Neural cell (in vitro differentiated cells): ENCODE results near the gene NSMF. TPM values are rescaled to one million over a fixed set of nuclear protein-coding genes. Genes with fewer than 3 reads are reported as not detected.
A peak's percentile ranks its signal among the peaks of the same experiment; 100 is the strongest.

Source experiments
- H2AFZ ChIP-seq: fragments of 200-600, 300-800 bp; sonication (generic), shearing (Covaris generic); 2 replicates; pipeline ENCODE4 v1.6.0; 2014; ENCODE audit warnings: low read depth, mild to moderate bottlenecking, antibody characterized with exemption, low read length, moderate library complexity
- H3F3A ChIP-seq: fragments of 200-600 bp; shearing (Covaris generic); 2 replicates; pipeline ENCODE4 v1.6.1; 2016; ENCODE audit warnings: mild to moderate bottlenecking, moderate library complexity, mixed read lengths, antibody characterized with exemption, low read length; ENCODE audit not compliant: insufficient read depth, poor library complexity, severe bottlenecking
- H3K27ac ChIP-seq: fragments of 200-600, 300-800 bp; sonication (generic), shearing (Covaris generic); 2 replicates; pipeline ENCODE4 v1.5.1; 2014; ENCODE audit warnings: mild to moderate bottlenecking, low read length, moderate library complexity
- H3K27me3 ChIP-seq: fragments of 300-800, 200-600 bp; sonication (generic), shearing (Covaris generic); 2 replicates; pipeline ENCODE4 v1.6.0; 2014; ENCODE audit warnings: mild to moderate bottlenecking, low read depth, low read length, moderate library complexity; ENCODE audit not compliant: insufficient read depth
- H3K36me3 ChIP-seq: fragments of 300-800, 200-600 bp; sonication (generic), shearing (Covaris generic); 2 replicates; pipeline ENCODE4 v1.5.1; 2014; ENCODE audit warnings: mild to moderate bottlenecking, antibody characterized with exemption, low read length, moderate library complexity; ENCODE audit not compliant: insufficient read depth
- H3K4me2 ChIP-seq: fragments of 300-800, 200-600 bp; sonication (generic), shearing (Covaris generic); 2 replicates; pipeline ENCODE4 v1.6.0; 2014; ENCODE audit warnings: mild to moderate bottlenecking, low read length
- H3K4me3 ChIP-seq: fragments of 300-800, 200-600 bp; sonication (generic), shearing (Covaris generic); 2 replicates; pipeline ENCODE4 v1.5.1; 2014; ENCODE audit warnings: mild to moderate bottlenecking, low read length, moderate library complexity
- H3K79me2 ChIP-seq: fragments of 200-600 bp; shearing (Covaris generic); replicated peaks from 2 replicates; pipeline ENCODE4 v1.6.0; 2014; ENCODE audit warnings: mild to moderate bottlenecking, low read length, moderate library complexity; ENCODE audit not compliant: insufficient read depth
- H3K9ac ChIP-seq: fragments of 300-800, 200-600 bp; sonication (generic), shearing (Covaris generic); 2 replicates; pipeline ENCODE4 v1.6.1; 2016; ENCODE audit warnings: mild to moderate bottlenecking, low read length, mixed read lengths
- H3K9me2 ChIP-seq: fragments of 200-600 bp; shearing (Covaris generic); 2 replicates; pipeline ENCODE4 v1.6.1; 2016; ENCODE audit warnings: mild to moderate bottlenecking, low read length, mixed read lengths; ENCODE audit not compliant: insufficient read depth
- H3K9me3 ChIP-seq: fragments of 200-600, 300-800 bp; sonication (generic), shearing (Covaris generic); 2 replicates; pipeline ENCODE4 v1.6.1; 2016; ENCODE audit warnings: mild to moderate bottlenecking, mixed run types, low read length, moderate library complexity, mixed read lengths
- H4K20me1 ChIP-seq: fragments of 200-600 bp; shearing (Covaris generic); 2 replicates; pipeline ENCODE4 v1.6.1; 2016; ENCODE audit warnings: mild to moderate bottlenecking, mixed run types; ENCODE audit not compliant: insufficient read depth
- EP300 ChIP-seq: fragments of 450-650 bp; conservative IDR thresholded peaks from 2 replicates; pipeline ENCODE4 v1.6.1; 2014; ENCODE audit warnings: antibody characterized with exemption, mild to moderate bottlenecking, moderate library complexity; ENCODE audit not compliant: poor library complexity, severe bottlenecking
- EZH2 ChIP-seq: fragments of 200-600, 300-800 bp; shearing (Covaris generic), sonication (generic); IDR thresholded peaks from 2 replicates; pipeline ENCODE4 v1.6.1; 2014; ENCODE audit warnings: antibody characterized with exemption, low read length, borderline replicate concordance, mild to moderate bottlenecking; ENCODE audit not compliant: insufficient read depth, poor library complexity, severe bottlenecking
- MXI1 ChIP-seq: fragments of 450-650 bp; conservative IDR thresholded peaks from 2 replicates; pipeline ENCODE4 v1.6.1; 2014; ENCODE audit warnings: antibody characterized with exemption, mild to moderate bottlenecking; ENCODE audit not compliant: poor library complexity, severe bottlenecking
- POLR2AphosphoS5 ChIP-seq: IDR thresholded peaks from 2 replicates; pipeline ENCODE4 v1.6.1; 2012
- RAD21 ChIP-seq: fragments of 450-650 bp; conservative IDR thresholded peaks from 2 replicates; pipeline ENCODE4 v1.6.1; 2014; ENCODE audit warnings: antibody characterized with exemption, mild to moderate bottlenecking, moderate library complexity
- SMC3 ChIP-seq: fragments of 450-650 bp; conservative IDR thresholded peaks from 2 replicates; pipeline ENCODE4 v1.6.1; 2014; ENCODE audit warnings: antibody characterized with exemption, mild to moderate bottlenecking, moderate library complexity; ENCODE audit not compliant: poor library complexity
- TAF1 ChIP-seq: IDR thresholded peaks from 2 replicates; pipeline ENCODE4 v1.6.1; 2012; ENCODE audit warnings: low read depth
- polyA plus RNA-seq: library from polyadenylated mRNA; depleted of rRNA; stranded (reverse); fragments of >200 nt; gene quantifications from 2 replicates; pipeline ENCODE4 v1.2.3, GENCODE V29; 2014
- TF ChIP-seq, protein P1 (sequence below): IDR thresholded peaks from 2 replicates; pipeline ENCODE4 v1.6.1; 2012; ENCODE audit warnings: borderline replicate concordance
- TF ChIP-seq, protein P2 (sequence below): fragments of 450-650 bp; IDR thresholded peaks from 2 replicates; pipeline ENCODE4 v1.5.1; 2014; ENCODE audit warnings: antibody characterized with exemption, mild to moderate bottlenecking, moderate library complexity; ENCODE audit not compliant: poor library complexity, severe bottlenecking

NSMF gene
- polyA plus RNA-seq, 1 donor from 2014 or later = 51.2 TPM

DNA sequence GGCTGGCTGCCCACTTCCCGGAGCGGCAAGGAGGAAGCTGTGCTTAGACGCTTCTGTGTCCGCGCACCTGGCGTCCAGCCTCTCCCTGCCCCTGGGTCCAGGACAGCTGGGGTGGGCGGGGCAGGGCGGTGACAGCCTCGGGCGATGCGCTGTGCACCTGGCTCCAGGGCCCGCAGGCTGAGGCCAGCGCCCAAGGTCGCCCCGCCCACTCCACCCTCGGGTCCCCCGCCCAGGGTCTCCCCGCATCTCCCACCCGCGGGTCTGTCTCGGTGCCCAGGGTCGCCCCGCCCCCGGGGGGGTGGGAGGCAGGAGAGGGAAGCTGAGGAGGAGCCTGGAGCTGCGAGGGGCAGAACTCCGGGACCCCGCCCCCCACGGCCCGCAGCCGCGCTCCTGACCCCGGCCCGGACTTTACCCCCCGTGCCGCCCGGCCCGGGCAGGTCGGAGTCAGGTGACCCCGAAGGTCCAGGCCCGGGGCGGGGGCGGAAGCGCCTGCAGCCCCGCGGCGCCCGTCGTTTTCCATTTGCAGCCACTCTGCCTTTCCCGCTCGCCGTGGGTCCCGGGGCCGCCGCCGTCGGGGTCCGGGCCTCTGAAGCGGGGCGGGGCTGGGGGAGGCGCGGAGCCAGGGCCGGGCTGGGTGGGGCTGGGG is 17.7 kb downstream of the NSMF start, which contains the start of gene ENTPD8:
Gene ENTPD8 (minus strand): TSS at position 69 of the 646 bp plus-strand sequence. CDS start 3,072 bp downstream, outside the sequence.
- peak within 1 kb of the TSS; percentile 53 for H3K4me3 ChIP-seq
- H3K4me2 ChIP-seq = no peak within 1 kb of the TSS
- H3K9me3 ChIP-seq = no peaks in the 10 kb centered on the region
- H3F3A ChIP-seq = no peaks in the 10 kb centered on the region
- no peaks in the 10 kb centered on the region for H3K9me2 ChIP-seq
- peaks cover 10% of the 10 kb centered on the region for H3K27me3 ChIP-seq
- no peak within 1 kb of the TSS for H2AFZ ChIP-seq
- TF ChIP-seq TAF1 (no peak), SMC3 (no peak), EP300 (no peak), POLR2AphosphoS5 (no peak), EZH2 (no peak), RAD21 (no peak), MXI1 (no peak)
- TF ChIP-seq, protein P1, sequence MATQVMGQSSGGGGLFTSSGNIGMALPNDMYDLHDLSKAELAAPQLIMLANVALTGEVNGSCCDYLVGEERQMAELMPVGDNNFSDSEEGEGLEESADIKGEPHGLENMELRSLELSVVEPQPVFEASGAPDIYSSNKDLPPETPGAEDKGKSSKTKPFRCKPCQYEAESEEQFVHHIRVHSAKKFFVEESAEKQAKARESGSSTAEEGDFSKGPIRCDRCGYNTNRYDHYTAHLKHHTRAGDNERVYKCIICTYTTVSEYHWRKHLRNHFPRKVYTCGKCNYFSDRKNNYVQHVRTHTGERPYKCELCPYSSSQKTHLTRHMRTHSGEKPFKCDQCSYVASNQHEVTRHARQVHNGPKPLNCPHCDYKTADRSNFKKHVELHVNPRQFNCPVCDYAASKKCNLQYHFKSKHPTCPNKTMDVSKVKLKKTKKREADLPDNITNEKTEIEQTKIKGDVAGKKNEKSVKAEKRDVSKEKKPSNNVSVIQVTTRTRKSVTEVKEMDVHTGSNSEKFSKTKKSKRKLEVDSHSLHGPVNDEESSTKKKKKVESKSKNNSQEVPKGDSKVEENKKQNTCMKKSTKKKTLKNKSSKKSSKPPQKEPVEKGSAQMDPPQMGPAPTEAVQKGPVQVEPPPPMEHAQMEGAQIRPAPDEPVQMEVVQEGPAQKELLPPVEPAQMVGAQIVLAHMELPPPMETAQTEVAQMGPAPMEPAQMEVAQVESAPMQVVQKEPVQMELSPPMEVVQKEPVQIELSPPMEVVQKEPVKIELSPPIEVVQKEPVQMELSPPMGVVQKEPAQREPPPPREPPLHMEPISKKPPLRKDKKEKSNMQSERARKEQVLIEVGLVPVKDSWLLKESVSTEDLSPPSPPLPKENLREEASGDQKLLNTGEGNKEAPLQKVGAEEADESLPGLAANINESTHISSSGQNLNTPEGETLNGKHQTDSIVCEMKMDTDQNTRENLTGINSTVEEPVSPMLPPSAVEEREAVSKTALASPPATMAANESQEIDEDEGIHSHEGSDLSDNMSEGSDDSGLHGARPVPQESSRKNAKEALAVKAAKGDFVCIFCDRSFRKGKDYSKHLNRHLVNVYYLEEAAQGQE = no peak
- TF ChIP-seq, protein P2, sequence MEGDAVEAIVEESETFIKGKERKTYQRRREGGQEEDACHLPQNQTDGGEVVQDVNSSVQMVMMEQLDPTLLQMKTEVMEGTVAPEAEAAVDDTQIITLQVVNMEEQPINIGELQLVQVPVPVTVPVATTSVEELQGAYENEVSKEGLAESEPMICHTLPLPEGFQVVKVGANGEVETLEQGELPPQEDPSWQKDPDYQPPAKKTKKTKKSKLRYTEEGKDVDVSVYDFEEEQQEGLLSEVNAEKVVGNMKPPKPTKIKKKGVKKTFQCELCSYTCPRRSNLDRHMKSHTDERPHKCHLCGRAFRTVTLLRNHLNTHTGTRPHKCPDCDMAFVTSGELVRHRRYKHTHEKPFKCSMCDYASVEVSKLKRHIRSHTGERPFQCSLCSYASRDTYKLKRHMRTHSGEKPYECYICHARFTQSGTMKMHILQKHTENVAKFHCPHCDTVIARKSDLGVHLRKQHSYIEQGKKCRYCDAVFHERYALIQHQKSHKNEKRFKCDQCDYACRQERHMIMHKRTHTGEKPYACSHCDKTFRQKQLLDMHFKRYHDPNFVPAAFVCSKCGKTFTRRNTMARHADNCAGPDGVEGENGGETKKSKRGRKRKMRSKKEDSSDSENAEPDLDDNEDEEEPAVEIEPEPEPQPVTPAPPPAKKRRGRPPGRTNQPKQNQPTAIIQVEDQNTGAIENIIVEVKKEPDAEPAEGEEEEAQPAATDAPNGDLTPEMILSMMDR = no peak
- no peaks in the 10 kb centered on the region for H3K36me3 ChIP-seq
- no peak within 1 kb of the TSS for H3K9ac ChIP-seq
- no peaks in the 10 kb centered on the region for H3K79me2 ChIP-seq
- H3K27ac ChIP-seq = no peak within 1 kb of the TSS
- H4K20me1 ChIP-seq = no peaks in the 10 kb centered on the region

DNA sequence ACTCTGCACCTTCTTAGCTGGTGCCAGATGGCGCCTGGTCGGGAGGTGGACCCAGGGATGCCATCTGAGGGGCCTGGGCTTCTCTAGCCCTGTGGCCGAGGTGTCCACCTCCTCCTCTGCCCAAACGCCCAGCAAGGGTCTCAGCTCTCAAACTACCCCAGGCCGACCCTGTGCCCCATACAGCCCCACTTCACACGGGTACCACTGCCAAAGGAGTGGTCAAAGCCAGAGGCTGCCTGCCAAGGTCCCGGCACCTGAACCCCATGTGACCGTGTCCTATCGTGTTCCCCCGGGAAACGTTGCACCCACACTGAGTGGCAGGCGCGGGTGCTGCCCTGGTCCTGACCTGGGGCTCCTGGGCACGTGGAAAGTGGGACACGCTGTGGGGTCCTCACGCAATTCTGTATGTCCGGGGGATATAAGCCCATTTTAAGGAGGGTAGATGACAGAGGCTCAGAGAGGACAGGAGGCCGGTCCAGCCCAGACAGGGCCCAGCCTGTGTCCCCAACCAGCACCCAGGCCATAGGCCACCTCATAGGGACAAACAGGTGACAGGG is 19.9 kb downstream of the NSMF start:
- H3K9ac ChIP-seq = no peak overlapping the region
- H2AFZ ChIP-seq = no peak overlapping the region
- TF ChIP-seq POLR2AphosphoS5 (no peak), TAF1 (no peak), EP300 (no peak), SMC3 (no peak), EZH2 (no peak), MXI1 (no peak), RAD21 (no peak)
- TF ChIP-seq, protein P1 = no peak
- TF ChIP-seq, protein P2 = no peak

More for the DNA sequence above, 19.9 kb downstream of the NSMF start:
- H3K79me2 ChIP-seq = no peaks in the 10 kb centered on the region
- no peak overlapping the region for H3K4me3 ChIP-seq
- no peaks in the 10 kb centered on the region for H3K9me2 ChIP-seq
- H3K27ac ChIP-seq = no peak overlapping the region
- H3K4me2 ChIP-seq = no peak overlapping the region
- no peaks in the 10 kb centered on the region for H4K20me1 ChIP-seq
- no peaks in the 10 kb centered on the region for H3F3A ChIP-seq
- H3K36me3 ChIP-seq = no peaks in the 10 kb centered on the region
- no peaks in the 10 kb centered on the region for H3K9me3 ChIP-seq
- H3K27me3 ChIP-seq = peaks cover 10% of the 10 kb centered on the region
